Measurements from ENCODE around the gene SMYD3.

DNA sequence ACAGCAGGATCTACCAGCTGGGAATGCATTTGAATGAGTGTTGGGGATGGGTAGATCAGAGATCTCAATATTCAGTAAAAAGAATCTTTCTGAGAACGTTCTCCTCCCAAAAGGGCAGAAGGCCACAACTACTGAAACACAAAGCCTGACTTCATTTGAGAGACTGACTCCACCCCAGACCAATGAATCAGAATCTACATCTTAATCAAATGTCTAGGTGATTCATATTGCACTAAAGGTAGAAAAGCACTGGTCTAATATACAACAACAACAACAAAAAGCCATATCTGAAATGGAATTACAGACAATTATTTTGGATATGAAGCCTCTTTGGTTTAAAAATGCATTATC, 123.9 kb downstream of the SMYD3 start:
- TF ChIP-seq, protein P1, sequence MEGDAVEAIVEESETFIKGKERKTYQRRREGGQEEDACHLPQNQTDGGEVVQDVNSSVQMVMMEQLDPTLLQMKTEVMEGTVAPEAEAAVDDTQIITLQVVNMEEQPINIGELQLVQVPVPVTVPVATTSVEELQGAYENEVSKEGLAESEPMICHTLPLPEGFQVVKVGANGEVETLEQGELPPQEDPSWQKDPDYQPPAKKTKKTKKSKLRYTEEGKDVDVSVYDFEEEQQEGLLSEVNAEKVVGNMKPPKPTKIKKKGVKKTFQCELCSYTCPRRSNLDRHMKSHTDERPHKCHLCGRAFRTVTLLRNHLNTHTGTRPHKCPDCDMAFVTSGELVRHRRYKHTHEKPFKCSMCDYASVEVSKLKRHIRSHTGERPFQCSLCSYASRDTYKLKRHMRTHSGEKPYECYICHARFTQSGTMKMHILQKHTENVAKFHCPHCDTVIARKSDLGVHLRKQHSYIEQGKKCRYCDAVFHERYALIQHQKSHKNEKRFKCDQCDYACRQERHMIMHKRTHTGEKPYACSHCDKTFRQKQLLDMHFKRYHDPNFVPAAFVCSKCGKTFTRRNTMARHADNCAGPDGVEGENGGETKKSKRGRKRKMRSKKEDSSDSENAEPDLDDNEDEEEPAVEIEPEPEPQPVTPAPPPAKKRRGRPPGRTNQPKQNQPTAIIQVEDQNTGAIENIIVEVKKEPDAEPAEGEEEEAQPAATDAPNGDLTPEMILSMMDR (conservative IDR thresholded peaks at IDR 0.05) = no peak
- no peak for TF ChIP-seq ZFX (IDR thresholded peaks at IDR 0.05)

Measured in C4-2B (cell line).